Fibroblast of skin of right biceps (primary cell): ENCODE measurements around the gene PSD2.

Source experiments
- DNase-seq: peaks from one replicate; pipeline ENCODE4 v3.0.0-alpha.2; 2013

PSD2 gene

DNA sequence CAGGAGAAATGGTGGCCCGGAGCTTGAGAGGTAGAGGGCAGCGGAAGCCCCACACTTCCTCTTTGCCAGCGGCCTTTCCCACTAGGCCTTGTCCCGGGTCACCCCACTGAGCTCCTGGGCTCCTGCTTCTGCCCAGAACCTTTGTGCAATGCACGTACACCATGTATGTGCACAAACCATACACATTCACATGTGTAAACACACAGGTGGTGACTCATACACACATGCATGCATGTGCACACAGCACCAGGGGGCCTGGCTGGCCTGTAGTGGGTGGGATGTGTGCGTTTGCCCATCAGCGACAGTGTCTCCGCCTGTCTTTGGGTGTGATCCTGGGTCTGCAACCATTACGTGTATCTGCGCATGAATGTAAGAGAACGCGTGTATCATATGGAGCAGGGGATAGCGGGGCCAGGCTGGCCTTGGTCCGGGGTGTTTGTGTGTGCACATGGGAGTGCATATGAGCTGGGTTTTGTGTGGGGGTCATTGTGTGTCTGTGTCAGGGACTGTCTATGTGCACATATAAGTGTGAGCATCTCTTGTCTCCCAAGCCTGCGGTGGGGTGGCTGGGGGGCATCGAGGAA, 43.7 kb downstream of the PSD2 start:
- DNase-seq: no peak

- no peak for DNase-seq
Measured at GRCh38 chr5:139839918-139840317, 44.3 kb downstream of the PSD2 start.

- DNase-seq: no peak
Measured at GRCh38 chr5:139841549-139841948, 45.9 kb downstream of the PSD2 start.

- no peak for DNase-seq
Measured at GRCh38 chr5:139842321-139842720, 46.7 kb downstream of the PSD2 start.

DNA sequence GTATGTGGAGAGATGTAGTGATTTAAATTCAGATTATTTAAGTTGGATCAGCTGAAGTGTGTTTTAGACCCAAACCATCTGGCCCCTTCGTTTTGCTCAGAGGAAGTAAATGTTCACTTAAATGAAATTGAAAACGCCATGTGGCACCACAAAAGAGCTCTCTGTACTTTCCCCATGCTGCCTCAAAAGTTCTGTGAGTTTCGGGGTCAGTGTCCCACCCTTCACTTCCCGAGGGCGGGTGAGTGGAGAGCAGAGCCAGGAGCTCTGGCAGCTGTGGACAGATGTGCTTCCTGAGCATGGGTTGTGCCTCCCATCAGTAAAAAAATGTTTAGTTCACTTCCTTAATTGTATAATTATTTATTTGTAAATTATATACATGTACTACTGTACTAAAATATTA, 48.4 kb downstream of the PSD2 start:
- no peak for DNase-seq

DNA sequence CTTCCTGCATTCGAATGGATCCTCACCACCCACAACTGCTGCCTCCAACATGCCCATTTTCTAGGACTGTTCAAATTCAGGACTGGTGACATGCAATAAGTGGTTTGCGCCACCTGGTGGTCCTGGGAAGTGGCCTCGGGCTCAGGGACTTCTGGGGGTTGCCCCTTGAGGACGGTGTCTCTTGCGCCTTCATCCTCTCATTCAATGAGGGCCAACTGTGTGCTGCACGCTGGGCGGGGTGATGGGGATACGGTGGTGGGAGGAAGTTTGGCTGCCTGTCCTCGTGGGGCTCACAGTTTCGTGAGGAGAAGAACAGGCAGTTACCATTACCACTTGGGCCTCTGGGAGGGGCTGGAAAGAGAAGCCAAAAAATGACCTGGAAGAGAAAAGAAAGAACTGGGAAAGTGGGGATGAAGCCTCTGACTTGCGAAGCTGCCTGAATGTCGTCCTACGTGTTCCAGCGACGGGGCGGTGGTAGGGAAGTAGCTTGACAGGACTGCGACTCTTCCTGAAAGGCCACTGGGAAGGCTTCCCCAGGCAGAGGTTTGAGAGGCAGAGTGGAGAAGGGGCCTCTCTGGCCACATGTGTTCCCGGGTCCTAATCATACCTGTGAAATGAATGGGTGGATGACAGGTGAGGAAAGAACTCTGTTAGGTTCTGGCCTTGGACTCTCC, 49.0 kb downstream of the PSD2 start:
- peak; percentile 65 for DNase-seq

- DNase-seq: no peak
Measured at GRCh38 chr5:139845846-139846681, 50.5 kb downstream of the PSD2 start.

DNA sequence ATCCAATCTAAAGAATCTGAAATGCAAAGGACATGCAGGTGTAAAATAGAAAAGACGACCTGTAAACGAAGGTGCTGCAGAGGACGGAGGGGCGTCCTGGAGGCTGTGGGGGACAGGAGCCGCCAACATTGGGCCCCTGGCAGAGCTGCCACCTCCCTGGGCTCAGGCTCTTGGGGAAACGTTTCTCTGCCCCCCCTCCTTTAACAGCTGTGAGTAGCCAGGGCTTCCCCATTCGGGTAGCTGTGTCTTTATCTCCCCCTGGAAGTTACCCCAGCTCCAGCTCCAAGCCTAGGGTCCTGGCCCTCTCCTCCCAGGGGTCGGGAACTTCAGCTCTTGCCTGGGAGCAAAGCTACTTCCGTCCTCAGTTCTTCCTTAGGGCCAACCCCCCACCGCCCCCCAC, 51.5 kb downstream of the PSD2 start:
- DNase-seq: no peak

GRCh38 chr5:139847790-139848507, 52.3 kb downstream of the PSD2 start:
- DNase-seq: peak; percentile 51

DNA sequence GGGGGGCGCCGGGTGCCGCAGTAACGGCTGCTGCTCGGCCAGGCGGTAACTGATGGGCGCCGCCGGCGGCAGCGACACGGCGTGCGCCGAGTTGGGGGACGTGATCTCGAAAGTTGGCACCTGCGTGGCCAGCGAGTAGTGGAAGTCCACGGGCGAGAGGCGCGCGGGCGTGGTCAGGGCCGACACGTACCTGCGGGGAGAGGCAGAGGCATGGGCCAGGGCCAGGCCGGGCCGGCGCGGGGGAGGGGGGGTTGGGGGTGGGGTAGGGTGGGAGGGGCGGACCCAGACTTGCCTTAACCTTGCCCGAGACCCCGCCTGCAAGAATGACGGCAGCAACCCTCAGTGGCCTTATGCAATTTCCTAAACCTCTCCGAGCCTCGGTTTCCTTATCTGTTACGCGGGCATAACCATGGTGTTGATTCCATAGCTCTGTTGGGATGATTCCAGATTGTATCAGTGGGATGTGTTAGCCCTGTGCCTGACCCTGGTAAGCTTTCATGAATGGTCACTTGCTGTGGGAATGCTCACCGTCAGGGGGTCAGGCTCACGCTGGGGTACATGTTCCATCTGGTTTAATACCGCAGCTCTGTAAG, 53.0 kb downstream of the PSD2 start:
- DNase-seq: no peak

DNA sequence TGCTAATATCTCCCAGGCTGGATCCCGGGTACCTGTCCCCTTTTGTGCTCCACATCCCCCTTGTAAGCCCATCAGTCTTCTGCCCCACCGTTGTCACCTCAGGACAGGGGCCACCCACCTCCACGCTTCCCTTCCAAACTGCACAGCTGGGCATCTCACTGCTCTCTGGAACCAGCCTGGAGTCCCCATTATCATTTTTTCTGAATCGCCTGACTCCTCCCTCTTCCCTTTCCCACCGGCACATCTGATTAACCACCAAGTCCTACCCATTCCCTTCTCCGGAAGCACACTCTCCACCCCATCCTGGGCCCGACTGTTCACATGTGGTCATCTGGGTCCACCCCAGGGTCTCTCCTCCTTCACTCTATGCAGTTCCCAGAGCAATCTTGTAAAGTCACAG, 53.9 kb downstream of the PSD2 start:
- no peak for DNase-seq

DNA sequence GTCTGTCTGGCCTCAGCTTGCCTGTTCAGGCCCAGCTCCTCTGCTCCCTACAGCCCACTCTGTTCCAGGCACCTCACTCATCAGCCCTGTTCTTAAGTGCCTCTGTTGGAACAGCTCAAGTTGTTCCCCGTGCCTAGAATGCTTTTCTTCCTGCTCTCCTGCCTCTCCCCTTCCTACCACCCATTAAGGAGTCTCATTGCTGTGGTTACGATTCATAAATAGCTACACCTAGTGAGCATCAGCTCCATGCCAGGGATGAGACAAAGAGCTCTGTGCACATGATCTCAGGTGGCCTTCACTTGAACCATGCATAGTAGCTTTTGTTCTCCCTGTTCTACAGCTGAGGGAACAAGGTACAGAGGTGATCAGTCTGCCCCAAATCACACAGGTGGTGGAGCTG, 54.3 kb downstream of the PSD2 start:
- DNase-seq: peak; percentile 6

GRCh38 chr5:139850423-139851016, 54.9 kb downstream of the PSD2 start:
- no peak for DNase-seq

GRCh38 chr5:139851558-139851957, 56.0 kb downstream of the PSD2 start:
- DNase-seq: no peak

GRCh38 chr5:139852696-139853095, 57.1 kb downstream of the PSD2 start:
- no peak for DNase-seq

DNA sequence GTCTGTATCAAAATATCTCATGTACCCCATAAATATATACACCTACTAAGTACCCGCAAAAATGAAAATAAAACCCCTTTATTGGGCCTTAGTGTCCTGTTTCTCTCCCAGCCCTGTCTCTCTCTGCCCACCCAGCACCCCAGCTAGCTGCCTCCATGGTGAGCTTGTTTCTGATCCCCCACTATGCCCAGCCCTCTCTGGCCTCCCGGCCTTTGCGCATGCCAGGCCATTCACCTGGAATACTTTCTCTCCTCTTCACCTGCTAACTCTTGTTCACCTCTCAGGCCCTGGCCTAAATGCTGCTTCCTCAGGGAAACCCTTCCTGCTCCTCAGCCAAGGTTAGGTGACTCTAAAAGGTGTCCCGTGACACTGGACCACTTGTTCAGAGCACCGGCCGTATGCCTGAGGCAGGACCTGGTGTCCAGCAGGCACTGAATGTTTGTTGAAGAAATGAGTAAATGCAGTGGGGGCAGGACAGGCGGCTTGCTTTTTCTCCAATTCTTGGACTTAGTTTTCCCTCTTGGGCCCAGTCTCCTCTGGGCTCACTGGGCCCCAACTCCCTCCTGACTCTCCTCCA, 58.5 kb downstream of the PSD2 start:
- DNase-seq: no peak

DNA sequence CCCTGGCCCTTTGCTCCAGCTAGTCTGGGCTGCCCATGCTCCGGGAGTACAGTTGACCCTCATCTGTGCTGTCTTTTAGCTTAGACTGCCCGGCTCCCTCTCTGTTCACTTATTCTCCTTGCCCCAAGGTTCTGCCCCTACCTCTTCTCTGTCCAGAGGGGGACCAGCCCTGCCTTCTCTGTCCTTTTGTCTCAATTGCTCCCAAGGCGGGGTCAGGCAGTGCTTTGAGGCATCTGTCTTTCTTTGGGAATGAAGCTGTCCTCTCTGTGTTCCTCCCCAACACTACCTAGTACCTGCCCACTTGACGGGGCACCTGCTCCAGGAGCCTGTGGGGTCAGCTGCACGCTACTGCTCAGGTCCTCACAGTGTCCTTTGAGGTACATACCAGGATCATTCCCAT, 59.3 kb downstream of the PSD2 start:
- DNase-seq: no peak

DNA sequence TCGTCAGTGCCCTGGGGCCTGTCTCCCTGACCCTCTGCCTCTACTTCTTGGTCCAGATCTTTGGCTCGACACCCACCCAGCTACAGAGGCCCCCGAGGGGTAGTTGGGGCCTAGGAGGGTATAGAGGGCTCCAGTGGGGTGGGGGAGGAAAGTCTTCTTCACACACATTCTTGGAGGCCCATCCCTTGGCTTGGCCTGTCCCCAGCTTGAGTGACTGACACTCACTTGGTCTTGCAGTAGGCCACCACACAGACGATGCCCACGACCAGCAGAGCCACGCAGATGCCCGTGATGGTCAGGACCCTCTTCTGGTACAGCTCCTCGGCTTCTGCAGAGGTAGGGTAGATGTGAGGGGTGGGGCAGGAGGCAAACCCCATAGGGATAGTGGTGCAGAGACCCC, 59.8 kb downstream of the PSD2 start:
- DNase-seq: no peak

DNA sequence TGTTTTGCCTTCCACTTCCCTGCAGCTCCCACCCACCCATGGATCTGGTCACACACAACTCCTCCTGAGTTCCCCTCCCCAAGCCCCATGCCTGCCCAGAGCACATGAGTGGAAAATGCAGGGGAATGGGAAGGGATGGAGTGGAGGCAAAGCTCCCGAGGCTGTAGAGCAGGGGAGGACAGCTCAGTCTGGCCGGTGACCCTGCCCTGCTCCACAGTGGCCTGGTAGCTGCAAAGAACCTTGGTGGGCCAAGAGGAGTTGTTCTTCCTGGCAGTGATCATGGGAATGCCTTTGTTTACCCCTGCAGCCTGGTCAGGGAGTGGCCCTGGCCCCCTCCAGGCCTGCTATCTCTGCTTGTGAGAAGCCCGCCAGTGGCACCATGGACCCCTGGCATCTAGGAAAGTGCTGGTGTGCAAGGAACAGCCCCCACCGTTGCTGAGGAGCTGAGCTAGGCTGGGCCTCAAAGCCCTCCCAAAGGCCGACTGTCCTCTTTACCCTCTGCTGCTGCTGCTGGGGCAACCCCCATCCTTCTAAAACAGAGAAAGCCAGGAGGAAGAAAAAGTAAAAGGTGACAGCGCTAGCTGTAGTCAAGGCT, 60.4 kb downstream of the PSD2 start:
- no peak for DNase-seq

DNA sequence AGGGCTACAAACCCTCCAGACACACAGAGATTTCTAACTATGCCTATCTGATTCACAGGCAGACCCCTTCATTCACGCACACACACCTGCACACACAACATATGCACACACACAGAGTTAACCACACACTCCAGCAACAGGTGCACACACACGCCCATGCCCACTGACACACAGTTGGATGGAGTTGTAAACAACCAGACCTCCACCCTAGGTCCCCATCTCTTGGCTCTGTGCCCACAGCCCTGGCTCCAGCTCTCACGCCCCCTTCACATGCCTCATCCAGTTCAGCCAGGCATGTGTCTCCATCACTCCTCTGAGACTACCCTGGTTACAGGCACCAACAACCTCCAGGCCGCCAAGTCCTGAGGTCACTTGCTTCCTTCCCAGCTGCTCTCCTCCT, 61.1 kb downstream of the PSD2 start:
- no peak for DNase-seq

DNA sequence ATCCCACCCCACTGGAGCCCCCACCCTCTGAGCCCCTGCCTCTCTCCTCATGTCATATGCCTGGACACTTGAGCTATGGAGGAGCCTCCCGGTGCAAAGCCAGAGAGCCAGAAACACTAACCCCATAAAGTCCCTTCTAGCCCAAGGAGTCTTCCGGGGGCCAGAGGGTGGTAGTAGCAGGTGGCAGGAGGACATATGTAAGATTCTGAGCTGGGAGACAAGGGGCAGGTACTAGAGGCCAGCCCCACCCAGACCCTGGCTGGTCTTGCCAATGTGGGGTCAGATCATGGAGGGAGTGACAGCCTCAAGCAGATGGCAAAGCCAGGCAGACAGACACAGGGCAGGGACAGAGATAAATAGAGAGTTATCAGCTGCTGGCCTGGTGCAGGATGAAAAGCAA, 63.4 kb downstream of the PSD2 start:
- DNase-seq: no peak
